ENCODE data around the gene SUN3.

GRCh38 chr7:48038815-48039506 lies 10.1 kb upstream of the SUN3 start:
- TF ChIP-seq CTCF (IDR thresholded peaks at IDR 0.05) (no peak), POLR2A (IDR thresholded peaks at IDR 0.05) (no peak)
